MM.1S (cell line): ENCODE results near the gene HMGCS2.

Experiments
- EZH2 ChIP-seq: fragments of 300-600 bp; sonication (generic); optimal IDR thresholded peaks from 2 replicates; pipeline ENCODE3; 2017; ENCODE audit warnings: low read depth, mild to moderate bottlenecking, antibody characterized with exemption, low read length, mixed read lengths
- TF ChIP-seq, protein P1 (sequence below): fragments of 300-600 bp; sonication (generic); IDR thresholded peaks from 2 replicates; pipeline ENCODE4 v1.5.1; 2016; ENCODE audit warnings: antibody characterized with exemption, low read length, mixed read lengths

DNA sequence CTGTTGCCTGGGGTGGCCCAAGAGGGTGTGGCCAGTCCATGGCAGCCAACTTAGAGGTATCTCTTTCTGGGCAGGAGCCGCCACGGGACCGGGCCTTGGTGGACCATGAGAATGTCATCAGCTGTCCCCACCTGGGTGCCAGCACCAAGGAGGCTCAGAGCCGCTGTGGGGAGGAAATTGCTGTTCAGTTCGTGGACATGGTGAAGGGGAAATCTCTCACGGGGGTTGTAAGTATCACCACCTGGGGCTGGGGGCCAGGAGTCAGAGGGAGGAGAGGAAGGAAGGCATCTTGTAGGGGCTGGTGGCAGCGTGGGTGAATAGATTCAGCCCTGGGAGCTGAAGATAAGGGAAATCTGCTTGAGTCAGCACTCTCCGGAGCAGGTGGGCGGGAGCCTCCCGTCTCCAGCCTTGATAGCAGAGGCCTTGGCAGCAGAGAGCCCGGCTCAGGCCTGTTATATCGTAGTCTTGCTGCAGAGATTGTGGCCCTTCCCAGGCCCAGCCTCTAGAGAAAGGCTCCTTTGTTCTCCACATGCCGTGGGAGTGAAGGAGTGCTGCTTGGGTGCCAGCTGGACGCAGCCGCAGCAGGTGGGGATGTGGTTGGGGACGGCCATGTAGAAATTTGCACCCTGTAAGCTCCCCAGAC, 31.5 kb downstream of the HMGCS2 start:
- TF ChIP-seq, protein P1, sequence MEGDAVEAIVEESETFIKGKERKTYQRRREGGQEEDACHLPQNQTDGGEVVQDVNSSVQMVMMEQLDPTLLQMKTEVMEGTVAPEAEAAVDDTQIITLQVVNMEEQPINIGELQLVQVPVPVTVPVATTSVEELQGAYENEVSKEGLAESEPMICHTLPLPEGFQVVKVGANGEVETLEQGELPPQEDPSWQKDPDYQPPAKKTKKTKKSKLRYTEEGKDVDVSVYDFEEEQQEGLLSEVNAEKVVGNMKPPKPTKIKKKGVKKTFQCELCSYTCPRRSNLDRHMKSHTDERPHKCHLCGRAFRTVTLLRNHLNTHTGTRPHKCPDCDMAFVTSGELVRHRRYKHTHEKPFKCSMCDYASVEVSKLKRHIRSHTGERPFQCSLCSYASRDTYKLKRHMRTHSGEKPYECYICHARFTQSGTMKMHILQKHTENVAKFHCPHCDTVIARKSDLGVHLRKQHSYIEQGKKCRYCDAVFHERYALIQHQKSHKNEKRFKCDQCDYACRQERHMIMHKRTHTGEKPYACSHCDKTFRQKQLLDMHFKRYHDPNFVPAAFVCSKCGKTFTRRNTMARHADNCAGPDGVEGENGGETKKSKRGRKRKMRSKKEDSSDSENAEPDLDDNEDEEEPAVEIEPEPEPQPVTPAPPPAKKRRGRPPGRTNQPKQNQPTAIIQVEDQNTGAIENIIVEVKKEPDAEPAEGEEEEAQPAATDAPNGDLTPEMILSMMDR = no peak
- no peak for TF ChIP-seq EZH2
